Measurements from ENCODE around the gene CD24. TPM values are rescaled to one million over a fixed set of nuclear protein-coding genes. Genes with fewer than 3 reads are reported as not detected.
A peak's percentile ranks its signal among the peaks of the same experiment; 100 is the strongest.

The CD24 gene
- total RNA-seq, 4 donors from 2014 or later = 711 to 1,654 (median 1,435) TPM

GRCh38 chr6:106975738-106976064 is 1.2 kb upstream of the CD24 start:
- H3K27me3 ChIP-seq = peaks cover 0 to 83% (median 12%) of the 10 kb centered on the region in 4 donors
- peak overlapping the region; percentile 82 to 90 (median 86) for H3K27ac ChIP-seq
- intact Hi-C loops (cut with DNase I) = loop anchor here (5.0 to 10.0 kb wide), 2 partner anchors 371 to 638 kb away; no protein-coding TSS in a partner anchor
- no peaks in the 10 kb centered on the region for H3K9me3 ChIP-seq
- 3% methylated on average over 9 to 10 of the region's 12 CpGs for WGBS, 2 donors
- H3K36me3 ChIP-seq = no peaks in the 10 kb centered on the region
- no peak for DNase-seq
- H3K4me3 ChIP-seq = peak overlapping the region; percentile 61 to 76 (median 69)
- TF ChIP-seq POLR2A (IDR thresholded peaks at IDR 0.05) (no peak), CTCF (IDR thresholded peaks at IDR 0.05) (no peak)
- peaks cover 13 to 37% (median 14%) of the 10 kb centered on the region in 3 donors for H3K4me1 ChIP-seq

- Histone ChIP-seq H3K36me3 (no peaks in the 10 kb centered on the region), H3K27me3 (peaks cover 0 to 81% (median 12%) of the 10 kb centered on the region in 4 donors), H3K27ac (peak overlapping the region; percentile 82 to 90 (median 86)), H3K4me1 (peaks cover 13 to 37% (median 14%) of the 10 kb centered on the region in 3 donors), H3K4me3 (peak overlapping the region; percentile 61 to 76 (median 69)), H3K9me3 (no peaks in the 10 kb centered on the region)
- intact Hi-C loops (cut with DNase I) = loop anchor here (5.0 to 10.0 kb wide), 2 partner anchors 370 to 638 kb away; no protein-coding TSS in a partner anchor
- no CpG with 5 or more reads among the region's 90 CpGs for WGBS, 2 donors
- peak; percentile 14 for DNase-seq
- TF ChIP-seq CTCF (IDR thresholded peaks at IDR 0.05) (peak in 5 of 6 experiments; percentile 3 to 42 (median 36)), POLR2A (IDR thresholded peaks at IDR 0.05) (peak in 1 of 4 donors; percentile 14)
Measured at GRCh38 chr6:106974999-106975737, 639 bp upstream of the CD24 start.

- Histone ChIP-seq H3K27ac (peak overlapping the region; percentile 80 to 90 (median 86)), H3K9me3 (no peaks in the 10 kb centered on the region), H3K4me1 (peaks cover 13 to 37% (median 14%) of the 10 kb centered on the region in 3 donors), H3K4me3 (peak overlapping the region; percentile 61 to 76 (median 69)), H3K27me3 (peaks cover 0 to 77% (median 12%) of the 10 kb centered on the region in 4 donors), H3K36me3 (no peaks in the 10 kb centered on the region)
- TF ChIP-seq POLR2A (IDR thresholded peaks at IDR 0.05) (no peak), CTCF (IDR thresholded peaks at IDR 0.05) (no peak)
- intact Hi-C loops (cut with DNase I) = loop anchor here (10.0 kb wide), 1 partner anchor 369 kb away; no protein-coding TSS in a partner anchor
- WGBS, 2 donors = 2% methylated on average over 19 of the region's 32 CpGs; no CpG with 5 or more reads in 1 of the 2 donors
- no peak for DNase-seq
Measured at GRCh38 chr6:106973836-106974335, 643 bp downstream of the CD24 start.

- no peaks in the 10 kb centered on the region for H3K9me3 ChIP-seq
- intact Hi-C loops (cut with DNase I) = loop anchor here (10.0 kb wide), 1 partner anchor 368 kb away; no protein-coding TSS in a partner anchor
- H3K4me1 ChIP-seq = peaks cover 13 to 37% (median 14%) of the 10 kb centered on the region in 3 donors
- peaks cover 0 to 70% (median 12%) of the 10 kb centered on the region in 4 donors for H3K27me3 ChIP-seq
- WGBS, 2 donors = 7 to 9% methylated on average over 23 to 27 of the region's 49 CpGs
- TF ChIP-seq POLR2A (IDR thresholded peaks at IDR 0.05) (no peak), CTCF (IDR thresholded peaks at IDR 0.05) (no peak)
- peak overlapping the region; percentile 80 to 90 (median 86) for H3K27ac ChIP-seq
- H3K36me3 ChIP-seq = no peaks in the 10 kb centered on the region
- H3K4me3 ChIP-seq = peak overlapping the region; percentile 61 to 76 (median 69)
- DNase-seq = no peak
Measured at GRCh38 chr6:106973018-106973835, 1.3 kb downstream of the CD24 start.

Data from esophagus squamous epithelium (tissue), 5 donors.